ENCODE measurements around the gene ASRGL1.

DNA sequence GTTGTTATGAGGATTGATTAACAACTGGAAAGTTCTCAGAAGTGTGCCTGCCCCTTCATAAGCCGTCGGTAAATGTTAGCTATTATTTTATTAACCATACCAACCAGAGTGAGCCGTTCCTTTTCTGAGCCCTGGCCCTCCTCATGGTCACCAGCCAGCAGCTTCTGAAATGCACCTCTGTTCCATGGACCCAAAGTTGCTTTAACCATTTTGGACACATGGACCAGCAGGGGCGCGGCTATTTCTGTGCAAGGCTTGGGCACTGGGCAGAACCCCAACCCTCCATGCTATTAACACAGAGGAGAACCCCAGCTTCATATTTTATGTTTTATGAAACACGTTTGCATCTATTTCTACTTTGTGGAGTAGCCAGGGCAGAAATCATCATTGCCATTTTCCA lies 63.0 kb downstream of the ASRGL1 start:
- TF ChIP-seq, protein P1, sequence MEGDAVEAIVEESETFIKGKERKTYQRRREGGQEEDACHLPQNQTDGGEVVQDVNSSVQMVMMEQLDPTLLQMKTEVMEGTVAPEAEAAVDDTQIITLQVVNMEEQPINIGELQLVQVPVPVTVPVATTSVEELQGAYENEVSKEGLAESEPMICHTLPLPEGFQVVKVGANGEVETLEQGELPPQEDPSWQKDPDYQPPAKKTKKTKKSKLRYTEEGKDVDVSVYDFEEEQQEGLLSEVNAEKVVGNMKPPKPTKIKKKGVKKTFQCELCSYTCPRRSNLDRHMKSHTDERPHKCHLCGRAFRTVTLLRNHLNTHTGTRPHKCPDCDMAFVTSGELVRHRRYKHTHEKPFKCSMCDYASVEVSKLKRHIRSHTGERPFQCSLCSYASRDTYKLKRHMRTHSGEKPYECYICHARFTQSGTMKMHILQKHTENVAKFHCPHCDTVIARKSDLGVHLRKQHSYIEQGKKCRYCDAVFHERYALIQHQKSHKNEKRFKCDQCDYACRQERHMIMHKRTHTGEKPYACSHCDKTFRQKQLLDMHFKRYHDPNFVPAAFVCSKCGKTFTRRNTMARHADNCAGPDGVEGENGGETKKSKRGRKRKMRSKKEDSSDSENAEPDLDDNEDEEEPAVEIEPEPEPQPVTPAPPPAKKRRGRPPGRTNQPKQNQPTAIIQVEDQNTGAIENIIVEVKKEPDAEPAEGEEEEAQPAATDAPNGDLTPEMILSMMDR (IDR thresholded peaks at IDR 0.05), result no peak
- TF ChIP-seq POLR2A (IDR thresholded peaks at IDR 0.05), result no peak
- no peak for TF ChIP-seq POLR2AphosphoS5 (IDR thresholded peaks at IDR 0.05)

Data from breast epithelium (tissue), 3 donors.